HepG2 (cell line): ENCODE data around the gene FBXO24. TPM values are rescaled to one million over a fixed set of nuclear protein-coding genes. Genes with fewer than 3 reads are reported as not detected.

Experiments used
- ASH2L ChIP-seq: fragments of 300-600, 200-600 bp; sonication (generic); IDR thresholded peaks from 2 replicates; pipeline ENCODE4 v1.7.0; 2017; ENCODE audit warnings: low read depth, mild to moderate bottlenecking, moderate library complexity, mixed read lengths, low read length; ENCODE audit not compliant: insufficient read length
- BATF2 ChIP-seq: sonication (generic); formaldehyde crosslinking; IDR thresholded peaks from 2 replicates; pipeline ENCODE4 v1.8.0; 2022; ENCODE audit warnings: mild to moderate bottlenecking, missing genetic modification reagents, moderate library complexity
- BCL6 ChIP-seq: IDR thresholded peaks from 2 replicates; pipeline ENCODE4 v1.6.1; 2016; ENCODE audit warnings: missing genetic modification reagents, missing compliant biosample characterization
- EP300 ChIP-seq, 3 experiments: sonication (generic) in 1 of 3; formaldehyde crosslinking in 1 of 3; IDR thresholded peaks; 2 replicates each; pipeline versions ENCODE4 v1.5.1 to v1.6.1; 2011 to 2020; ENCODE audit warnings: low read depth in 2 of 3, low read length in 2 of 3, borderline replicate concordance in 1 of 3, improper control_type of control experiment in 1 of 3, mild to moderate bottlenecking in 1 of 3, missing genetic modification reagents in 1 of 3, moderate library complexity in 1 of 3
- HNF1B ChIP-seq: sonication (generic); formaldehyde crosslinking; IDR thresholded peaks from 2 replicates; pipeline ENCODE4 v1.5.1; 2020; ENCODE audit warnings: mild to moderate bottlenecking, moderate library complexity, missing genetic modification reagents
- MED1 ChIP-seq: sonication (generic); formaldehyde crosslinking; IDR thresholded peaks from 2 replicates; pipeline ENCODE4 v1.4.0; 2020; ENCODE audit warnings: missing genetic modification reagents
- NCOA2 ChIP-seq: sonication (generic); formaldehyde crosslinking; IDR thresholded peaks from 2 replicates; pipeline ENCODE4 v1.8.0; 2022; ENCODE audit warnings: inconsistent platforms
- NR2F6 ChIP-seq, 2 experiments: IDR thresholded peaks; 2 replicates each; pipeline ENCODE4 v1.6.1; 2016; ENCODE audit warnings: antibody characterized with exemption in 1 of 2, mild to moderate bottlenecking in 1 of 2
- POGK ChIP-seq: sonication (generic); formaldehyde crosslinking; conservative IDR thresholded peaks from 2 replicates; pipeline ENCODE4 v1.8.0; 2022; ENCODE audit warnings: mild to moderate bottlenecking, moderate library complexity, missing genetic modification reagents
- RNF219 ChIP-seq: sonication (generic); formaldehyde crosslinking; IDR thresholded peaks from 2 replicates; pipeline ENCODE4 v1.5.0; 2020; ENCODE audit warnings: mild to moderate bottlenecking, missing genetic modification reagents
- SPEN ChIP-seq: sonication (generic); formaldehyde crosslinking; IDR thresholded peaks from 2 replicates; pipeline ENCODE4 v1.5.1; 2020; ENCODE audit warnings: low read depth, mild to moderate bottlenecking, missing genetic modification reagents
- SRY ChIP-seq: sonication (generic); formaldehyde crosslinking; IDR thresholded peaks from 2 replicates; pipeline ENCODE4 v1.8.0; 2022; ENCODE audit warnings: mild to moderate bottlenecking, missing genetic modification reagents
- ZBTB49 ChIP-seq: sonication (generic); formaldehyde crosslinking; IDR thresholded peaks from 2 replicates; pipeline ENCODE4 v1.4.0; 2020; ENCODE audit warnings: missing genetic modification reagents, borderline replicate concordance
- ZNF281 ChIP-seq: sonication (generic); formaldehyde crosslinking; IDR thresholded peaks from 2 replicates; pipeline ENCODE4 v1.4.0; 2020; ENCODE audit warnings: missing genetic modification reagents, borderline replicate concordance
- ZNF484 ChIP-seq: sonication (generic); formaldehyde crosslinking; IDR thresholded peaks from 2 replicates; pipeline ENCODE4 v1.5.1; 2020; ENCODE audit warnings: mild to moderate bottlenecking, low read depth, missing genetic modification reagents, borderline replicate concordance
- ZNF792 ChIP-seq: IDR thresholded peaks from 2 replicates; pipeline ENCODE4 v1.6.1; 2016
- polyA plus RNA-seq, 8 experiments: library from polyadenylated mRNA; depleted of rRNA in 3 of 8; stranded (reverse) in 7 of 8; unstranded in 1 of 8; fragments of >200 nt; fragmentation: Illumina TruSeq in 4 of 8; extraction: Trizol in 4 of 8; gene quantifications; 2 replicates each; pipeline versions ENCODE4 v1.2.1 to v1.2.3, GENCODE V29; 2011 to 2016; ENCODE audit warnings: low read depth in 4 of 8, missing spikeins in 1 of 8, mixed read lengths in 1 of 8; ENCODE audit not compliant: insufficient read depth in 1 of 8
- total RNA-seq, 5 experiments: library from RNA; depleted of rRNA; stranded (reverse); fragments of >200 nt; fragmentation: Illumina TruSeq; extraction: Trizol; gene quantifications; 2 replicates each; pipeline ENCODE4 v1.2.3, GENCODE V29; 2016; ENCODE audit warnings: low read depth in 1 of 5

The FBXO24 gene
- total and polyA plus RNA-seq, 2 of the 13 experiments (the other 11 are each of a cell fraction or from before 2014, with no cell fraction given): 0.20 to 0.55 TPM

GRCh38 chr7:100641463-100641859 is 55.3 kb downstream of the FBXO24 start, which contains the start of gene TFR2 (continued):
- 0 out of 2 replicates have a peak, but pooled peaks have one; percentile 6 for TF ChIP-seq SRY (CRISPR knock-in tag)
- peak; percentile 25; the same call in 1 of the 2 replicates for TF ChIP-seq ZNF792
- TF ChIP-seq ZNF484 (CRISPR knock-in tag): no peak
- TF ChIP-seq NCOA2 (CRISPR knock-in tag): peak; percentile 76
- TF ChIP-seq SPEN: peak; percentile 49; the same call in 1 of the 2 replicates
- TF ChIP-seq HNF1B (CRISPR knock-in tag): 0 out of 2 replicates have a peak, but pooled peaks have one; percentile 46
- TF ChIP-seq RNF219: no peak
- no peak for TF ChIP-seq BATF2
- TF ChIP-seq ZNF281: peak; percentile 95
- peak in 1 of 2 experiments; percentile 79; a peak in 2 of 4 replicates for TF ChIP-seq EP300 (IDR thresholded peaks at IDR 0.05; ENCODE audit: low read depth in 2 of 2, low read length in 2 of 2)
- TF ChIP-seq EP300 (CRISPR knock-in tag; IDR thresholded peaks at IDR 0.05; ENCODE audit: borderline replicate concordance): peak; percentile 68; the same call in 1 of the 2 replicates
- 0 out of 2 replicates have a peak, but pooled peaks have one; percentile 47 for TF ChIP-seq BCL6 (CRISPR knock-in tag)
- TF ChIP-seq NR2F6 (IDR thresholded peaks at IDR 0.05): peak; percentile 77
- peak; percentile 81 for TF ChIP-seq NR2F6 (CRISPR knock-in tag; IDR thresholded peaks at IDR 0.05)
- TF ChIP-seq ASH2L: no peak
- 0 out of 2 replicates have a peak, but pooled peaks have one; percentile 17 for TF ChIP-seq POGK
- TF ChIP-seq ZBTB49 (CRISPR knock-in tag): no peak
- peak; percentile 62 for TF ChIP-seq MED1
